Activated T-helper 1 cell treated with anti-CD3 and anti-CD28 coated beads, Interleukin-12 subunit alpha, Interleukin-12 subunit beta, Interleukin-2, Interleukin-4 antibody, amounts not matched to agents 30 ng/mL and 10 ng/mL and 1 ng/mL, durations not matched to agents 14 hours and 24 hours and 36 hours (primary cell): ENCODE data around the gene LSM14A. TPM values are rescaled to one million over a fixed set of nuclear protein-coding genes. Genes with fewer than 3 reads are reported as not detected.

Experiments used
- DNase-seq: peaks from one replicate; pipeline ENCODE4 v3.0.0; 2021; ENCODE audit warnings: low spot score
- H3K27ac Mint-ChIP-seq: one replicate; pipeline ENCODE4 v1.8.0; 2021; ENCODE audit warnings: mild to moderate bottlenecking, mixed read lengths
- H3K27me3 Mint-ChIP-seq: one replicate; pipeline ENCODE4 v1.8.0; 2022; ENCODE audit warnings: mild to moderate bottlenecking, moderate library complexity, mixed read lengths; ENCODE audit not compliant: insufficient read depth
- H3K36me3 Mint-ChIP-seq: one replicate; pipeline ENCODE4 v1.8.0; 2021; ENCODE audit warnings: low read depth, mixed read lengths
- H3K4me1 Mint-ChIP-seq: one replicate; pipeline ENCODE4 v1.8.0; 2021; ENCODE audit warnings: low read depth, mixed read lengths
- H3K4me3 Mint-ChIP-seq: one replicate; pipeline ENCODE4 v1.8.0; 2021; ENCODE audit warnings: mild to moderate bottlenecking, moderate library complexity, mixed read lengths
- H3K9me3 Mint-ChIP-seq: one replicate; pipeline ENCODE4 v1.8.0; 2021; ENCODE audit warnings: mixed read lengths
- intact Hi-C: fragments of 100-400 bp; cut with micrococcal nuclease; formaldehyde crosslinking; loops from one replicate; pipeline ENCODE4 v1.15.1; 2024
- total RNA-seq: library from RNA; stranded (reverse); gene quantifications from 2 replicates; pipeline ENCODE4 v1.2.3, GENCODE V29; 2022

Gene LSM14A
- total RNA-seq, 1 donor from 2014 or later, result 118 TPM

GRCh38 chr19:34259367-34260095, 87.2 kb downstream of the LSM14A start:
- H3K9me3 Mint-ChIP-seq, result no peaks in the 10 kb centered on the region
- DNase-seq, result no peak
- no peaks in the 10 kb centered on the region for H3K27me3 Mint-ChIP-seq
- H3K4me1 Mint-ChIP-seq, result peaks cover 4% of the 10 kb centered on the region
- no peak overlapping the region for H3K27ac Mint-ChIP-seq
- peaks cover 8% of the 10 kb centered on the region for H3K36me3 Mint-ChIP-seq
- no peak overlapping the region for H3K4me3 Mint-ChIP-seq
- intact Hi-C loops, result no loop called here

GRCh38 chr19:34260771-34261173, 88.5 kb downstream of the LSM14A start:
- H3K27me3 Mint-ChIP-seq, result no peaks in the 10 kb centered on the region

GRCh38 chr19:34261334-34262109, 89.2 kb downstream of the LSM14A start:
- peaks cover 8% of the 10 kb centered on the region for H3K36me3 Mint-ChIP-seq
- H3K4me1 Mint-ChIP-seq, result peaks cover 4% of the 10 kb centered on the region
- intact Hi-C loops, result no loop called here
- H3K27me3 Mint-ChIP-seq, result no peaks in the 10 kb centered on the region
- H3K27ac Mint-ChIP-seq, result no peak overlapping the region
- DNase-seq, result no peak
- no peaks in the 10 kb centered on the region for H3K9me3 Mint-ChIP-seq
- H3K4me3 Mint-ChIP-seq, result no peak overlapping the region

More at GRCh38 chr19:34260771-34261173, 88.5 kb downstream of the LSM14A start:
- intact Hi-C loops, result no loop called here
- Mint-ChIP-seq H3K27ac (no peak overlapping the region), H3K9me3 (no peaks in the 10 kb centered on the region), H3K36me3 (peaks cover 8% of the 10 kb centered on the region), H3K4me3 (no peak overlapping the region), H3K4me1 (peaks cover 4% of the 10 kb centered on the region)
- no peak for DNase-seq

DNA sequence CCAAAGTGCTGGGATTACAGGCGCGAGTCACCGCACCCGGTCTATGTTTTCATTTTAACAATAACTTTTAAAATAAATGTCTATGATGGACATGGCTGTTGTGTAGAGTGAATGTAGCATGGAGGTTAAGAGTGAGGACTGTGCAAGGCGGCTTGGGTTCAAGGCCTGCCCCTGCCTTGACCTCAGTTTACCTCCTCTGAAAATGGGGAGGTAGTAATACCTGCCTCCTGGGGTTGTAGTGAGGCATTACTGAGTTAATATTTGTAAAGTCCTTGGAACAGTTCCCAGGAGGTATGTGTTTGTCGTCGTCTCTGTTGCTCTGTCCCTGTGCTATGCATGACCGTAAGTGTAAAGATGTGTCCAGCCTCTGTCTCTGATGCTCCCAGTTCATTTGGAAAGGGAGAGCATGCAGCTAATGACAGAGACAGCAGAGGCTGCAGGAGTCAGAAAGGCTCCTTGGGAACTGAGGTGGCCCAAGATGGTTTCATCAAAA, 91.5 kb downstream of the LSM14A start:
- no peaks in the 10 kb centered on the region for H3K9me3 Mint-ChIP-seq
- no peak for DNase-seq
- intact Hi-C loops, result no loop called here
- H3K4me1 Mint-ChIP-seq, result peaks cover 4% of the 10 kb centered on the region
- peaks cover 14% of the 10 kb centered on the region for H3K36me3 Mint-ChIP-seq
- no peak overlapping the region for H3K4me3 Mint-ChIP-seq
- peaks cover under 1% of the 10 kb centered on the region for H3K27me3 Mint-ChIP-seq
- no peak overlapping the region for H3K27ac Mint-ChIP-seq

- Mint-ChIP-seq H3K27ac (no peak overlapping the region), H3K4me3 (no peak overlapping the region), H3K36me3 (peaks cover 16% of the 10 kb centered on the region), H3K4me1 (peaks cover 12% of the 10 kb centered on the region), H3K9me3 (no peaks in the 10 kb centered on the region), H3K27me3 (peaks cover 4% of the 10 kb centered on the region)
- DNase-seq, result no peak
- intact Hi-C loops, result no loop called here
Measured at GRCh38 chr19:34265221-34265650, 92.9 kb downstream of the LSM14A start.

GRCh38 chr19:34269081-34269480, 96.8 kb downstream of the LSM14A start:
- Mint-ChIP-seq H3K27ac (no peak overlapping the region), H3K36me3 (peaks cover 21% of the 10 kb centered on the region), H3K4me3 (no peak overlapping the region), H3K4me1 (peaks cover 22% of the 10 kb centered on the region), H3K27me3 (peaks cover 4% of the 10 kb centered on the region), H3K9me3 (no peaks in the 10 kb centered on the region)
- DNase-seq, result no peak
- intact Hi-C loops, result no loop called here

GRCh38 chr19:34269489-34269888, 97.2 kb downstream of the LSM14A start:
- no peak overlapping the region for H3K27ac Mint-ChIP-seq
- DNase-seq, result no peak
- peaks cover 21% of the 10 kb centered on the region for H3K36me3 Mint-ChIP-seq
- peaks cover 22% of the 10 kb centered on the region for H3K4me1 Mint-ChIP-seq
- H3K27me3 Mint-ChIP-seq, result peaks cover 4% of the 10 kb centered on the region
- H3K9me3 Mint-ChIP-seq, result no peaks in the 10 kb centered on the region
- H3K4me3 Mint-ChIP-seq, result peak overlapping the region; percentile 60
- intact Hi-C loops, result no loop called here

GRCh38 chr19:34269968-34270621, 97.8 kb downstream of the LSM14A start:
- intact Hi-C loops, result loop anchor here (1.0 kb wide), 4 partner anchors 16 to 98 kb away; partner anchors contain the start of genes GARRE1 and LSM14A
- DNase-seq, result peak; percentile 51
- Mint-ChIP-seq H3K4me1 (peaks cover 22% of the 10 kb centered on the region), H3K4me3 (peak overlapping the region; percentile 60), H3K27ac (peak overlapping the region; percentile 76), H3K9me3 (no peaks in the 10 kb centered on the region), H3K36me3 (peaks cover 21% of the 10 kb centered on the region), H3K27me3 (peaks cover 4% of the 10 kb centered on the region)

GRCh38 chr19:34273121-34273520, 100.8 kb downstream of the LSM14A start:
- DNase-seq, result no peak
- Mint-ChIP-seq H3K27me3 (peaks cover 4% of the 10 kb centered on the region), H3K4me1 (peaks cover 22% of the 10 kb centered on the region), H3K4me3 (no peak overlapping the region), H3K9me3 (no peaks in the 10 kb centered on the region), H3K36me3 (peaks cover 19% of the 10 kb centered on the region), H3K27ac (no peak overlapping the region)
- intact Hi-C loops, result no loop called here

DNA sequence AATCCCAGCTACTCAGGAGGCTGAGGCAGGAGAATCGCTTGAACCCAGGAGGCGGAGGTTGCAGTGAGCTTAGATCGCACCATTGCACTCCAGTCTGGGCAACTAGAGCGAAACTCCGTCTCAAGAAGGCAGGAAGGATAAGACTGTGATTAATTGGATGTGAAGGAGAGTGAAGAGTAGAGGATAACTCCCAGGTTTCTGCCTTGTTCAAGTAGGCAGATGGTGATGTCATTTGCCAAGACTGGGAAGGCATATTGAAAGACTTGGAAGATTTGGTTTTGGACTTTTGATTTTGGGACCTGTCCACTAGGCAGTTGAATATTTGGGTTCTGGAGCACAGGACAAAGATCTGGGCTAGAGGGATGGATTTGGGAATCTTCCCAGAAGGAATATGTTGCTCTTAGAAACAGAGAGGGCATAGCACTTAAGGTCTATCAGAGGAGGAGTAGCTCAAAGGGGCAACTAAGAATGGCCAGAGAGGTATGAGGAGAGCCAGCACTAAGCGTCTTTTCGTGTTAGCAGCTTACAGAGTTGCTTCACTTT, 102.1 kb downstream of the LSM14A start:
- intact Hi-C loops, result no loop called here
- peaks cover 22% of the 10 kb centered on the region for H3K4me1 Mint-ChIP-seq
- no peak overlapping the region for H3K4me3 Mint-ChIP-seq

DNA sequence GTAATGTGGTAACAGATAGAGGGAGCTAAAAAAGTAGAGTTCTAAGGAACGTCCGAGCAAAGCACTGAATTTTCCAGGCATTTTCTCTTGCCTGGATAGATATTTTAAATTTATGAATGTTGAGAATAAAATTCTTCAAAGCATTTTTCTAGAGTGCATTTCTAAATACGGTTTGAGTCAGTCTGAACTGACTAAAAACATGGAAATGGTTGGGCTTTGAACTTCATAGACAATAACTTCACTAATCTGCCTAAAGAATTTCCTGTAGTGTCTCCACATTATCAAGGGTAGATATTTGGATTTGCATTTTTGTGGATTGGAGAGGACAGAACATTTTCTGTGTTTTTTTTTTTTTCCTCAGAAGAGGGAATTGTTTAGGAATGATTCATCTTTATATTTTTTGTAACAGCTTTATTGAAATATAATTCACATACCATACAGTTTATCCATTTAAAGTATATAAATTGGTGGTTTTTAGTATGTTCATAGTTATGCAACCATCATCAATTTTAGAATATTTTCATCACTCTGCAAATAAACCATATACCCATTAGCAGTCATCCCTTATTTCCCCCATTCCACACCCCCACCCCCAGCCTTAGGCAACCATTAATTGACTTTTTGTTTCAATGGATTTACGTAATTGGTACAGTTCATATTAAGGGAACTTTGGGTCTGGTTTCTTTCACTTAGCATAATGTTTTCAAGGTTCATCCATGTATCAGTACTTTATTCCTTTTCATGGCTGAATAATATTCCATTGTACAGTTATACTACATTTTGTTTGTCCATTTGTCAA, 102.7 kb downstream of the LSM14A start:
- Mint-ChIP-seq H3K4me1 (peaks cover 15% of the 10 kb centered on the region), H3K27ac (no peak overlapping the region), H3K27me3 (no peaks in the 10 kb centered on the region), H3K9me3 (no peaks in the 10 kb centered on the region), H3K4me3 (no peak overlapping the region), H3K36me3 (peaks cover 12% of the 10 kb centered on the region)
- DNase-seq, result no peak
- intact Hi-C loops, result no loop called here

More for the DNA sequence above, 102.1 kb downstream of the LSM14A start:
- Mint-ChIP-seq H3K27me3 (no peaks in the 10 kb centered on the region), H3K9me3 (no peaks in the 10 kb centered on the region), H3K36me3 (peaks cover 14% of the 10 kb centered on the region), H3K27ac (no peak overlapping the region)
- DNase-seq, result no peak

GRCh38 chr19:34275705-34276104, 103.4 kb downstream of the LSM14A start:
- Mint-ChIP-seq H3K27me3 (no peaks in the 10 kb centered on the region), H3K27ac (no peak overlapping the region), H3K36me3 (peaks cover 6% of the 10 kb centered on the region), H3K9me3 (no peaks in the 10 kb centered on the region), H3K4me1 (peaks cover 9% of the 10 kb centered on the region), H3K4me3 (no peak overlapping the region)
- DNase-seq, result no peak
- intact Hi-C loops, result no loop called here
